ENCODE data around the gene ZFX.
A peak's percentile ranks its signal among the peaks of the same experiment; 100 is the strongest.
"Not testable (repeated sequence)": the region's sequence is repeated elsewhere in the genome, so short reads cannot be mapped to it uniquely, and the experiment has no call there.

Gene ZFX

GRCh38 chrX:24149351-24150050 is at the start of gene ZFX:
TSS of gene ZFX (plus strand) at chrX:24149729. CDS start at chrX:24172743, 23,014 bp downstream.
- DNase-seq: peak; percentile 43

- no peak for DNase-seq
These were observed 48.8 kb upstream of the ZFX start for GRCh38 chrX:24100713-24101112.

- no peak for DNase-seq
These were observed 39.5 kb upstream of the ZFX start for GRCh38 chrX:24110069-24110468.

- DNase-seq: no peak
These were observed 36.3 kb upstream of the ZFX start for GRCh38 chrX:24113181-24113580.

- DNase-seq: no peak
These were observed 32.3 kb upstream of the ZFX start for GRCh38 chrX:24117258-24117657.

- no peak for DNase-seq
These were observed 25.2 kb upstream of the ZFX start for GRCh38 chrX:24124244-24124799.

GRCh38 chrX:24125028-24125612 is 24.4 kb upstream of the ZFX start:
- DNase-seq: no peak

GRCh38 chrX:24131476-24131875 is 18.1 kb upstream of the ZFX start:
- DNase-seq: no peak

- no peak for DNase-seq
These were observed 16.2 kb upstream of the ZFX start for GRCh38 chrX:24133312-24133711.

- not testable (repeated sequence) for DNase-seq
These were observed 13.8 kb upstream of the ZFX start for GRCh38 chrX:24135768-24136167.

GRCh38 chrX:24137192-24137591 is 12.3 kb upstream of the ZFX start:
- DNase-seq: no peak

GRCh38 chrX:24143982-24144381 is 5.5 kb upstream of the ZFX start:
- not testable (repeated sequence) for DNase-seq

- DNase-seq: no peak
These were observed 5.0 kb upstream of the ZFX start for GRCh38 chrX:24144528-24144927.

GRCh38 chrX:24145303-24146186 is 4.0 kb upstream of the ZFX start:
- DNase-seq: no peak

GRCh38 chrX:24146283-24146949 is 3.1 kb upstream of the ZFX start:
- no peak for DNase-seq

GRCh38 chrX:24147165-24147564 is 2.4 kb upstream of the ZFX start:
- DNase-seq: no peak

- no peak for DNase-seq
These were observed 1.4 kb upstream of the ZFX start for GRCh38 chrX:24148121-24148520.

- DNase-seq: no peak
These were observed 786 bp upstream of the ZFX start for GRCh38 chrX:24148535-24149350.

- DNase-seq: peak; percentile 92
These were observed 692 bp downstream of the ZFX start for GRCh38 chrX:24150051-24150790.

- no peak for DNase-seq
These were observed 1.4 kb downstream of the ZFX start for GRCh38 chrX:24150898-24151297.

- DNase-seq: no peak
These were observed 2.0 kb downstream of the ZFX start for GRCh38 chrX:24151513-24151912.

Data from 8988T (cell line).